Peyer's patch (tissue), 4 donors: ENCODE results near the gene STUM.
"Not testable (repeated sequence)": the region's sequence is repeated elsewhere in the genome, so short reads cannot be mapped to it uniquely, and the experiment has no call there.

Experiments
- POLR2A ChIP-seq, 2 donors: fragments of 450-650 bp; IDR thresholded peaks; one replicate each; pipeline ENCODE4 v1.5.1; 2017; ENCODE audit warnings: antibody characterized with exemption in 2 of 2, mild to moderate bottlenecking in 2 of 2, moderate library complexity in 2 of 2
- TF ChIP-seq, protein P1 (sequence below), 6 experiments: fragments of 450-650 bp in 4 of 6; fragments of 200-600 bp in 2 of 6; sonication (generic) in 1 of 6; IDR thresholded peaks; one replicate each; pipeline ENCODE4 v1.5.1; 2017 to 2019; ENCODE audit warnings: antibody characterized with exemption in 6 of 6, mild to moderate bottlenecking in 3 of 6, moderate library complexity in 1 of 6

- TF ChIP-seq, protein P1, sequence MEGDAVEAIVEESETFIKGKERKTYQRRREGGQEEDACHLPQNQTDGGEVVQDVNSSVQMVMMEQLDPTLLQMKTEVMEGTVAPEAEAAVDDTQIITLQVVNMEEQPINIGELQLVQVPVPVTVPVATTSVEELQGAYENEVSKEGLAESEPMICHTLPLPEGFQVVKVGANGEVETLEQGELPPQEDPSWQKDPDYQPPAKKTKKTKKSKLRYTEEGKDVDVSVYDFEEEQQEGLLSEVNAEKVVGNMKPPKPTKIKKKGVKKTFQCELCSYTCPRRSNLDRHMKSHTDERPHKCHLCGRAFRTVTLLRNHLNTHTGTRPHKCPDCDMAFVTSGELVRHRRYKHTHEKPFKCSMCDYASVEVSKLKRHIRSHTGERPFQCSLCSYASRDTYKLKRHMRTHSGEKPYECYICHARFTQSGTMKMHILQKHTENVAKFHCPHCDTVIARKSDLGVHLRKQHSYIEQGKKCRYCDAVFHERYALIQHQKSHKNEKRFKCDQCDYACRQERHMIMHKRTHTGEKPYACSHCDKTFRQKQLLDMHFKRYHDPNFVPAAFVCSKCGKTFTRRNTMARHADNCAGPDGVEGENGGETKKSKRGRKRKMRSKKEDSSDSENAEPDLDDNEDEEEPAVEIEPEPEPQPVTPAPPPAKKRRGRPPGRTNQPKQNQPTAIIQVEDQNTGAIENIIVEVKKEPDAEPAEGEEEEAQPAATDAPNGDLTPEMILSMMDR (IDR thresholded peaks at IDR 0.05), result not testable (repeated sequence)
- TF ChIP-seq POLR2A (IDR thresholded peaks at IDR 0.05), result not testable (repeated sequence)
Observed at GRCh38 chr1:226617719-226618118, 69.2 kb downstream of the STUM start.
